HepG2 (cell line): ENCODE results near the gene MRGPRG. TPM values are rescaled to one million over a fixed set of nuclear protein-coding genes. Genes with fewer than 3 reads are reported as not detected.

ENCODE experiments used
- ATAC-seq: fragments of 200-7000 bp; cut with Tn5 transposase; 3 replicates; pipeline ENCODE4 v1.9.1; 2020; ENCODE audit warnings: mild to moderate bottlenecking, moderate library complexity
- BruUV-seq: library from RNA; stranded (reverse); fragments of 400-500 nt; replicated peaks from 2 replicates; lab custom pipeline; 2021; lab: Mats Ljungman, UMichigan
- CTCF ChIA-PET: fragments of 300-600 bp; formaldehyde crosslinking; extraction: SDS; loops from one replicate; lab custom pipeline; 2021; ENCODE audit warnings: low total read pairs, inconsistent platforms, low intra/inter-chr PET ratio; lab: Yijun Ruan, JAX
- POLR2A ChIA-PET: fragments of 350-600 bp; sonication (Branson Sonifier 250); formaldehyde crosslinking; loops from one replicate; lab custom pipeline; 2020; ENCODE audit warnings: antibody characterized with exemption, inconsistent platforms; lab: Yijun Ruan, JAX
- DNase-seq: peaks from one replicate; pipeline ENCODE4 v3.0.0-alpha.2; 2015; ENCODE audit warnings: low spot score
- FAIRE-seq: peaks from 3 replicates; lab custom pipeline; 2011; peaks lifted over from hg19 to GRCh38; lab: Jason Lieb, UNC
- H2AFZ ChIP-seq: one replicate; pipeline ENCODE4 v1.6.1; 2011; ENCODE audit warnings: low read length, inconsistent platforms
- H3K27ac ChIP-seq: fragments of 300-600 bp; 3 replicates; pipeline ENCODE4 v1.8.0; 2011; ENCODE audit warnings: mixed run types, mild to moderate bottlenecking, mixed read lengths, low read length, inconsistent platforms; ENCODE audit not compliant: insufficient read depth; ENCODE audit errors: extremely low read length
- H3K27me3 ChIP-seq, 2 experiments: fragments of 200-600 bp in 1 of 2; 2 replicates in 1 of 2; 3 replicates in 1 of 2; pipeline versions ENCODE4 v1.6.0 to v1.8.0; 2011; ENCODE audit warnings: low read length in 2 of 2, mild to moderate bottlenecking in 2 of 2, moderate library complexity in 2 of 2, inconsistent platforms in 1 of 2; ENCODE audit not compliant: insufficient read depth in 2 of 2, control insufficient read depth in 1 of 2
- H3K36me3 ChIP-seq, 2 experiments: fragments of 200-600 bp in 1 of 2; replicated peaks in 1 of 2; 2 replicates in 1 of 2; 3 replicates in 1 of 2; pipeline versions ENCODE4 v1.5.1 to v1.8.0; 2011; ENCODE audit warnings: low read length in 2 of 2, inconsistent platforms in 1 of 2; ENCODE audit not compliant: insufficient read depth in 2 of 2, control insufficient read depth in 1 of 2
- H3K4me1 ChIP-seq: 2 replicates; pipeline ENCODE4 v1.5.1; 2012; ENCODE audit warnings: low read length, inconsistent platforms; ENCODE audit not compliant: insufficient read depth
- H3K4me2 ChIP-seq: 2 replicates; pipeline ENCODE4 v1.6.0; 2011; ENCODE audit warnings: low read depth, low read length, inconsistent platforms
- H3K4me3 ChIP-seq, 3 experiments: fragments of 200-600 bp in 1 of 3; sonication (generic), shearing (Covaris generic) in 1 of 3; replicated peaks in 1 of 3; 2 replicates each; pipeline ENCODE4 v1.5.1; 2011 to 2016; ENCODE audit warnings: low read length in 3 of 3, inconsistent platforms in 2 of 3, low read depth in 2 of 3, mild to moderate bottlenecking in 2 of 3, control low read depth in 1 of 3, mixed read lengths in 1 of 3; ENCODE audit not compliant: insufficient read depth in 1 of 3
- H3K79me2 ChIP-seq: one replicate; pipeline ENCODE4 v1.6.1; 2011; ENCODE audit warnings: low read length, inconsistent platforms; ENCODE audit not compliant: insufficient read depth
- H3K9ac ChIP-seq: 2 replicates; pipeline ENCODE4 v1.6.0; 2011; ENCODE audit warnings: mild to moderate bottlenecking, low read depth, low read length, inconsistent platforms; ENCODE audit not compliant: insufficient read depth
- H3K9me3 ChIP-seq: 2 replicates; pipeline ENCODE4 v1.5.1; 2012; ENCODE audit warnings: mild to moderate bottlenecking, low read length
- H4K20me1 ChIP-seq: 2 replicates; pipeline ENCODE4 v1.6.0; 2011; ENCODE audit warnings: inconsistent platforms, mild to moderate bottlenecking, low read length, moderate library complexity; ENCODE audit not compliant: insufficient read depth
- HNRNPUL1 ChIP-seq: fragments of 200-400 bp; formaldehyde crosslinking; IDR thresholded peaks from 2 replicates; pipeline ENCODE4 v1.6.1; 2017; ENCODE audit warnings: low read depth, mild to moderate bottlenecking, low read length, moderate library complexity
- NCOR1 ChIP-seq: fragments of 200-600 bp; sonication (generic); IDR thresholded peaks from 2 replicates; pipeline ENCODE4 v1.7.0; 2017; ENCODE audit warnings: antibody characterized with exemption, low read length, borderline replicate concordance
- PCBP2 ChIP-seq: fragments of 200-400 bp; formaldehyde crosslinking; optimal IDR thresholded peaks from 2 replicates; pipeline ENCODE3; 2018; ENCODE audit warnings: low read length, low read depth; ENCODE audit not compliant: poor library complexity, severe bottlenecking
- RARA ChIP-seq: IDR thresholded peaks from 2 replicates; pipeline ENCODE4 v1.6.1; 2016; ENCODE audit warnings: missing genetic modification reagents, missing compliant biosample characterization
- USF2 ChIP-seq, 2 experiments: sonication (generic) in 1 of 2; formaldehyde crosslinking in 1 of 2; IDR thresholded peaks; 2 replicates each; pipeline versions ENCODE4 v1.5.1 to v1.6.1; 2011 to 2020; ENCODE audit warnings: borderline replicate concordance in 1 of 2, low read depth in 1 of 2, low read length in 1 of 2, mild to moderate bottlenecking in 1 of 2, missing genetic modification reagents in 1 of 2, moderate library complexity in 1 of 2
- ZEB1 ChIP-seq: IDR thresholded peaks from 2 replicates; pipeline ENCODE4 v1.6.1; 2012; ENCODE audit warnings: mild to moderate bottlenecking, low read depth, inconsistent platforms; ENCODE audit not compliant: insufficient replicate concordance
- ZNF337 ChIP-seq: sonication (generic); formaldehyde crosslinking; IDR thresholded peaks from 2 replicates; pipeline ENCODE4 v1.5.1; 2020; ENCODE audit warnings: missing genetic modification reagents, low read depth, mild to moderate bottlenecking, borderline replicate concordance
- ZNF652 ChIP-seq: IDR thresholded peaks from 2 replicates; pipeline ENCODE4 v1.6.1; 2016; ENCODE audit warnings: low read depth, borderline replicate concordance
- WGBS: methylation state at CpG from one replicate; pipeline ENCODE4 v1.1.6; 2017; ENCODE audit warnings: low lambda C conversion rate; 5-methylcytosine and 5-hydroxymethylcytosine counted together
- in situ Hi-C: cut with HindIII; loops from 2 replicates; pipeline ENCODE4 v1.10.0; 2017; ENCODE audit warnings: low pct_unique_long_range_greater_than_20kb; ENCODE audit not compliant: extremely low pct_ligation_motif_present
- intact Hi-C: fragments of 100-400 bp; cut with micrococcal nuclease; formaldehyde crosslinking; loops from one replicate; pipeline ENCODE4 v1.10.0; 2022; ENCODE audit not compliant: unreplicated experiment
- polyA plus RNA-seq, 8 experiments: library from polyadenylated mRNA; depleted of rRNA in 3 of 8; stranded (reverse) in 7 of 8; unstranded in 1 of 8; fragments of >200 nt; fragmentation: Illumina TruSeq in 4 of 8; extraction: Trizol in 4 of 8; gene quantifications; 2 replicates each; pipeline versions ENCODE4 v1.2.1 to v1.2.3, GENCODE V29; 2011 to 2016; ENCODE audit warnings: low read depth in 4 of 8, missing spikeins in 1 of 8, mixed read lengths in 1 of 8; ENCODE audit not compliant: insufficient read depth in 1 of 8
- total RNA-seq, 5 experiments: library from RNA; depleted of rRNA; stranded (reverse); fragments of >200 nt; fragmentation: Illumina TruSeq; extraction: Trizol; gene quantifications; 2 replicates each; pipeline ENCODE4 v1.2.3, GENCODE V29; 2016; ENCODE audit warnings: low read depth in 1 of 5
- TF ChIP-seq, protein P1 (sequence below): sonication (generic); formaldehyde crosslinking; conservative IDR thresholded peaks from 2 replicates; pipeline ENCODE4 v1.4.0; 2020; ENCODE audit warnings: mild to moderate bottlenecking, missing genetic modification reagents, moderate library complexity

MRGPRG gene
- total and polyA plus RNA-seq, 2 of the 13 experiments (the other 11 are each of a cell fraction or from before 2014, with no cell fraction given), result not detected

GRCh38 chr11:3225826-3226750 is 7.5 kb upstream of the MRGPRG start:
- Histone ChIP-seq H3K9me3 (no peaks in the 10 kb centered on the region), H3K79me2 (no peaks in the 10 kb centered on the region), H4K20me1 (no peaks in the 10 kb centered on the region), H3K27ac (no peak overlapping the region), H3K4me1 (no peaks in the 10 kb centered on the region), H3K27me3 (peaks cover 18 to 92% of the 10 kb centered on the region in 2 experiments), H3K36me3 (no peaks in the 10 kb centered on the region), H2AFZ (no peak overlapping the region), H3K4me3 (no peak overlapping the region), H3K9ac (no peak overlapping the region), H3K4me2 (no peak overlapping the region)
- ChIA-PET POLR2A (no interaction called here), CTCF (no interaction called here)
- TF ChIP-seq ZEB1, result no peak
- no peak for TF ChIP-seq NCOR1
- no peak for TF ChIP-seq ZNF337 (CRISPR knock-in tag)
- TF ChIP-seq, protein P1, sequence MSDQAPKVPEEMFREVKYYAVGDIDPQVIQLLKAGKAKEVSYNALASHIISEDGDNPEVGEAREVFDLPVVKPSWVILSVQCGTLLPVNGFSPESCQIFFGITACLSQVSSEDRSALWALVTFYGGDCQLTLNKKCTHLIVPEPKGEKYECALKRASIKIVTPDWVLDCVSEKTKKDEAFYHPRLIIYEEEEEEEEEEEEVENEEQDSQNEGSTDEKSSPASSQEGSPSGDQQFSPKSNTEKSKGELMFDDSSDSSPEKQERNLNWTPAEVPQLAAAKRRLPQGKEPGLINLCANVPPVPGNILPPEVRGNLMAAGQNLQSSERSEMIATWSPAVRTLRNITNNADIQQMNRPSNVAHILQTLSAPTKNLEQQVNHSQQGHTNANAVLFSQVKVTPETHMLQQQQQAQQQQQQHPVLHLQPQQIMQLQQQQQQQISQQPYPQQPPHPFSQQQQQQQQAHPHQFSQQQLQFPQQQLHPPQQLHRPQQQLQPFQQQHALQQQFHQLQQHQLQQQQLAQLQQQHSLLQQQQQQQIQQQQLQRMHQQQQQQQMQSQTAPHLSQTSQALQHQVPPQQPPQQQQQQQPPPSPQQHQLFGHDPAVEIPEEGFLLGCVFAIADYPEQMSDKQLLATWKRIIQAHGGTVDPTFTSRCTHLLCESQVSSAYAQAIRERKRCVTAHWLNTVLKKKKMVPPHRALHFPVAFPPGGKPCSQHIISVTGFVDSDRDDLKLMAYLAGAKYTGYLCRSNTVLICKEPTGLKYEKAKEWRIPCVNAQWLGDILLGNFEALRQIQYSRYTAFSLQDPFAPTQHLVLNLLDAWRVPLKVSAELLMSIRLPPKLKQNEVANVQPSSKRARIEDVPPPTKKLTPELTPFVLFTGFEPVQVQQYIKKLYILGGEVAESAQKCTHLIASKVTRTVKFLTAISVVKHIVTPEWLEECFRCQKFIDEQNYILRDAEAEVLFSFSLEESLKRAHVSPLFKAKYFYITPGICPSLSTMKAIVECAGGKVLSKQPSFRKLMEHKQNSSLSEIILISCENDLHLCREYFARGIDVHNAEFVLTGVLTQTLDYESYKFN (CRISPR knock-in tag), result no peak
- TF ChIP-seq RARA, result no peak
- no peak for TF ChIP-seq PCBP2
- no peak for TF ChIP-seq USF2 (IDR thresholded peaks at IDR 0.05; ENCODE audit: low read depth, low read length)
- TF ChIP-seq USF2 (CRISPR knock-in tag; IDR thresholded peaks at IDR 0.05; ENCODE audit: borderline replicate concordance), result no peak
- no peak for TF ChIP-seq ZNF652 (CRISPR knock-in tag)
- TF ChIP-seq HNRNPUL1, result no peak
- ATAC-seq, result no peak
- no peak for FAIRE-seq
- in situ Hi-C loops, result no loop called here
- no peak for DNase-seq
- intact Hi-C loops, result no loop called here
- WGBS, result 20% methylated on average over 9 of the region's 21 CpGs
- BruUV-seq, result no TSS peak
